HEK293T (cell line): Measurements from ENCODE around the gene NPHP1.

Experiments
- HDGF ChIP-seq: fragments of 450-650 bp; IDR thresholded peaks from 2 replicates; pipeline ENCODE4 v1.6.1; 2017; ENCODE audit warnings: antibody characterized with exemption, borderline replicate concordance
- NFRKB ChIP-seq: fragments of 450-650 bp; IDR thresholded peaks from 2 replicates; pipeline ENCODE4 v1.6.1; 2016; ENCODE audit warnings: mild to moderate bottlenecking, moderate library complexity
- TARDBP ChIP-seq: fragments of 450-650 bp; IDR thresholded peaks from 2 replicates; pipeline ENCODE4 v1.6.1; 2016

DNA sequence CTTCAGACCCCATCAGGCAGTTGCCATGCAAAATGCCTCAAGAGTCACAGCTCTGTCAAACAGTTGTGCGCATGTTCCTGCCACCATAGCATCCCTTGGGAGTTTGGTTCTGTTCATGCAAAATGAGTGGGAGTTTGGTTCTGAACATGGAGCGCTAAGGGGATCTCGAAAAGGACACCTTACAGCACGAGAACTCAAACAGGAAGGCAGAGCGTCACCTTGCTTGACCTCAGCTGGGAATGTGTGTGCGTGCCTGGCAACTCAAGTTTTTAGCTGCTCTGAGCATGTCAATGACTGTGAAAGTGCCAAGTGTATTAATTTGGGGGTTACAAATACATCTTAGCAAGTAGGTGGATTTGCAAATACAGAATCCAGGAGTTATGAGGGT lies 105.8 kb downstream of the NPHP1 start:
- TF ChIP-seq HDGF (no peak), NFRKB (no peak), TARDBP (no peak)
